Endothelial cell of umbilical vein (primary cell): ENCODE results near the gene LRRC42. TPM values are rescaled to one million over a fixed set of nuclear protein-coding genes. Genes with fewer than 3 reads are reported as not detected.

Source experiments
- BruUV-seq: library from RNA; stranded (reverse); fragments of 400-500 nt; replicated peaks from 2 replicates; lab custom pipeline; 2021; lab: Mats Ljungman, UMichigan
- CTCF ChIA-PET: fragments of 300-600, 350-600 bp; sonication (Branson Sonifier 250); formaldehyde crosslinking; loops from one replicate; lab custom pipeline; 2021; ENCODE audit warnings: antibody characterized with exemption, inconsistent platforms; lab: Charles Lee
- POLR2A ChIA-PET: fragments of 300-600, 350-600 bp; sonication (Branson Sonifier 250); formaldehyde crosslinking; loops from one replicate; lab custom pipeline; 2021; ENCODE audit warnings: antibody characterized with exemption, inconsistent platforms; lab: Charles Lee
- DNase-seq: peaks from one replicate; pipeline ENCODE4 v3.0.0-alpha.2; 2011; ENCODE audit warnings: low read depth, low spot score
- FAIRE-seq: peaks from 2 replicates; lab custom pipeline; 2011; peaks lifted over from hg19 to GRCh38; lab: Jason Lieb, UNC
- H2AFZ ChIP-seq: 2 replicates; pipeline ENCODE4 v1.6.0; 2012; ENCODE audit warnings: low read depth, low read length, control low read depth, inconsistent platforms
- H3K27ac ChIP-seq: 2 replicates; pipeline ENCODE4 v1.5.1; 2011; ENCODE audit warnings: low read depth, mild to moderate bottlenecking, control low read depth, low read length, moderate library complexity; ENCODE audit not compliant: insufficient read depth
- H3K27me3 ChIP-seq, 2 experiments: 2 replicates each; pipeline versions ENCODE4 v1.6.0 to v1.6.1; 2011; ENCODE audit warnings: low read length in 2 of 2, mixed read lengths in 1 of 2; ENCODE audit not compliant: control insufficient read depth in 2 of 2, insufficient read depth in 2 of 2
- H3K36me3 ChIP-seq, 2 experiments: 2 replicates in 1 of 2; 3 replicates in 1 of 2; pipeline ENCODE4 v1.5.1; 2011; ENCODE audit warnings: low read length in 2 of 2, mild to moderate bottlenecking in 1 of 2, moderate library complexity in 1 of 2; ENCODE audit not compliant: control insufficient read depth in 2 of 2, insufficient read depth in 2 of 2; ENCODE audit errors: extremely low read depth in 1 of 2
- H3K4me1 ChIP-seq: 3 replicates; pipeline ENCODE4 v1.5.1; 2011; ENCODE audit warnings: mild to moderate bottlenecking, low read length; ENCODE audit not compliant: control insufficient read depth, insufficient read depth; ENCODE audit errors: extremely low read depth
- H3K4me2 ChIP-seq: 2 replicates; pipeline ENCODE4 v1.6.1; 2011; ENCODE audit warnings: low read length, control low read depth, mixed read lengths; ENCODE audit not compliant: insufficient read depth
- H3K4me3 ChIP-seq, 3 experiments: fragments of 200-600 bp in 1 of 3; sonication (generic), shearing (Covaris generic) in 1 of 3; replicated peaks in 1 of 3; 2 replicates each; pipeline ENCODE4 v1.5.1; 2011 to 2016; ENCODE audit warnings: control low read depth in 3 of 3, low read length in 3 of 3, mild to moderate bottlenecking in 2 of 3, inconsistent platforms in 1 of 3, low read depth in 1 of 3, moderate library complexity in 1 of 3; ENCODE audit not compliant: insufficient read depth in 1 of 3
- H3K79me2 ChIP-seq: 2 replicates; pipeline ENCODE4 v1.6.0; 2012; ENCODE audit warnings: low read length, inconsistent platforms; ENCODE audit not compliant: control insufficient read depth, insufficient read depth
- H3K9ac ChIP-seq: replicated peaks from 2 replicates; pipeline ENCODE3; 2011; ENCODE audit warnings: low read length, control low read depth; ENCODE audit not compliant: insufficient read depth; ENCODE audit errors: extremely low read depth
- H3K9me1 ChIP-seq: replicated peaks from 3 replicates; pipeline ENCODE4 v1.6.0; 2011; ENCODE audit warnings: mild to moderate bottlenecking, low read length; ENCODE audit not compliant: control insufficient read depth, insufficient read depth; ENCODE audit errors: extremely low read depth
- H3K9me3 ChIP-seq: replicated peaks from 2 replicates; pipeline ENCODE4 v1.5.1; 2012; ENCODE audit warnings: low read length, inconsistent platforms; ENCODE audit not compliant: control insufficient read depth, insufficient read depth
- H4K20me1 ChIP-seq: replicated peaks from 2 replicates; pipeline ENCODE3; 2011; ENCODE audit warnings: mild to moderate bottlenecking, low read length; ENCODE audit not compliant: control insufficient read depth, insufficient read depth; ENCODE audit errors: extremely low read depth
- EZH2 ChIP-seq: IDR thresholded peaks from 2 replicates; pipeline ENCODE4 v1.6.1; 2012; ENCODE audit warnings: borderline replicate concordance, low read depth, mild to moderate bottlenecking, moderate library complexity, low read length, inconsistent platforms; ENCODE audit not compliant: severe bottlenecking
- FOS ChIP-seq: IDR thresholded peaks from 2 replicates; pipeline ENCODE4 v1.6.1; 2011; ENCODE audit warnings: mild to moderate bottlenecking, low read length, moderate library complexity, borderline replicate concordance; ENCODE audit not compliant: insufficient read depth
- GATA2 ChIP-seq: IDR thresholded peaks from 2 replicates; pipeline ENCODE4 v1.7.0; 2011; ENCODE audit warnings: low read depth, mild to moderate bottlenecking, moderate library complexity, mixed read lengths, low read length; ENCODE audit not compliant: insufficient read length, insufficient read depth
- JUN ChIP-seq: IDR thresholded peaks from 2 replicates; pipeline ENCODE4 v1.6.1; 2011; ENCODE audit warnings: borderline replicate concordance, low read depth; ENCODE audit not compliant: insufficient read length, insufficient read depth
- MYC ChIP-seq: IDR thresholded peaks from one replicate; pipeline ENCODE4 v1.6.1; 2011; ENCODE audit warnings: mild to moderate bottlenecking, low read depth, low read length
- POLR2A ChIP-seq: IDR thresholded peaks from 2 replicates; pipeline ENCODE4 v1.6.1; 2012; ENCODE audit warnings: low read depth, mild to moderate bottlenecking, control low read depth, low read length
- POLR2AphosphoS5 ChIP-seq: IDR thresholded peaks from 2 replicates; pipeline ENCODE4 v1.6.1; 2012; ENCODE audit warnings: low read depth, mild to moderate bottlenecking, control low read depth, low read length, moderate library complexity; ENCODE audit not compliant: insufficient read depth
- dilution Hi-C: fragments of 300-500 bp; cut with MboI; formaldehyde crosslinking; loops from one replicate; pipeline ENCODE4 v1.15.0; 2019; ENCODE audit warnings: low sequenced_read_pairs; ENCODE audit not compliant: extremely low pct_ligation_motif_present
- intact Hi-C: fragments of 100-400 bp; cut with micrococcal nuclease; formaldehyde crosslinking; loops from one replicate; pipeline ENCODE4 v1.10.0; 2022
- polyA plus RNA-seq, 4 experiments: library from polyadenylated mRNA; depleted of rRNA in 3 of 4; stranded (reverse) in 3 of 4; unstranded in 1 of 4; fragments of >200 nt; gene quantifications; 2 replicates each; pipeline versions ENCODE4 v1.2.1 to v1.2.3, GENCODE V29; 2011 to 2012; ENCODE audit warnings: missing spikeins in 1 of 4
- total RNA-seq: library from RNA; stranded (reverse); gene quantifications from 2 replicates; pipeline ENCODE4 v1.2.3, GENCODE V29; 2021
- TF ChIP-seq, protein P1 (sequence below): IDR thresholded peaks from 2 replicates; pipeline ENCODE4 v1.6.1; 2011; ENCODE audit not compliant: insufficient read depth, insufficient read length
- TF ChIP-seq, protein P2 (sequence below), 2 donors: IDR thresholded peaks; 1 replicate in 1 of 2; 2 replicates in 1 of 2; pipeline ENCODE4 v1.5.1; 2011; ENCODE audit warnings: low read length in 2 of 2, mild to moderate bottlenecking in 2 of 2, moderate library complexity in 2 of 2, control low read depth in 1 of 2, inconsistent platforms in 1 of 2, low read depth in 1 of 2; ENCODE audit not compliant: insufficient read depth in 1 of 2; ENCODE audit errors: extremely low read depth in 1 of 2

The LRRC42 gene
- total and polyA plus RNA-seq, 2 donors (not counting 3 experiments of a cell fraction or from before 2014, with no cell fraction given): 25.3 to 26.1 TPM

GRCh38 chr1:53909946-53910345 lies 36.2 kb upstream of the LRRC42 start:
- Histone ChIP-seq H4K20me1 (no peaks in the 10 kb centered on the region), H3K9me1 (no peaks in the 10 kb centered on the region), H3K4me3 (no peak overlapping the region), H3K9ac (no peak overlapping the region), H3K9me3 (no peaks in the 10 kb centered on the region), H3K4me1 (no peaks in the 10 kb centered on the region), H3K27me3 (no peaks in the 10 kb centered on the region), H3K36me3 (peaks cover 0 to 3% of the 10 kb centered on the region in 2 experiments), H3K4me2 (no peak overlapping the region), H3K27ac (no peak overlapping the region), H3K79me2 (no peaks in the 10 kb centered on the region), H2AFZ (no peak overlapping the region)
- ChIA-PET CTCF (interaction anchor here (1.1 to 1.2 kb wide), 2 partner anchors 12 to 31 kb away, joined by 3 to 5 read pairs; no protein-coding TSS in a partner anchor), POLR2A (no interaction called here)
- dilution Hi-C loops: no loop called here
- intact Hi-C loops: no loop called here
- BruUV-seq: no TSS peak
- TF ChIP-seq GATA2 (no peak), FOS (no peak), MYC (no peak), EZH2 (no peak), POLR2A (no peak), POLR2AphosphoS5 (no peak), JUN (no peak)
- TF ChIP-seq, protein P1, sequence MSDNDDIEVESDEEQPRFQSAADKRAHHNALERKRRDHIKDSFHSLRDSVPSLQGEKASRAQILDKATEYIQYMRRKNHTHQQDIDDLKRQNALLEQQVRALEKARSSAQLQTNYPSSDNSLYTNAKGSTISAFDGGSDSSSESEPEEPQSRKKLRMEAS: no peak
- TF ChIP-seq, protein P2, sequence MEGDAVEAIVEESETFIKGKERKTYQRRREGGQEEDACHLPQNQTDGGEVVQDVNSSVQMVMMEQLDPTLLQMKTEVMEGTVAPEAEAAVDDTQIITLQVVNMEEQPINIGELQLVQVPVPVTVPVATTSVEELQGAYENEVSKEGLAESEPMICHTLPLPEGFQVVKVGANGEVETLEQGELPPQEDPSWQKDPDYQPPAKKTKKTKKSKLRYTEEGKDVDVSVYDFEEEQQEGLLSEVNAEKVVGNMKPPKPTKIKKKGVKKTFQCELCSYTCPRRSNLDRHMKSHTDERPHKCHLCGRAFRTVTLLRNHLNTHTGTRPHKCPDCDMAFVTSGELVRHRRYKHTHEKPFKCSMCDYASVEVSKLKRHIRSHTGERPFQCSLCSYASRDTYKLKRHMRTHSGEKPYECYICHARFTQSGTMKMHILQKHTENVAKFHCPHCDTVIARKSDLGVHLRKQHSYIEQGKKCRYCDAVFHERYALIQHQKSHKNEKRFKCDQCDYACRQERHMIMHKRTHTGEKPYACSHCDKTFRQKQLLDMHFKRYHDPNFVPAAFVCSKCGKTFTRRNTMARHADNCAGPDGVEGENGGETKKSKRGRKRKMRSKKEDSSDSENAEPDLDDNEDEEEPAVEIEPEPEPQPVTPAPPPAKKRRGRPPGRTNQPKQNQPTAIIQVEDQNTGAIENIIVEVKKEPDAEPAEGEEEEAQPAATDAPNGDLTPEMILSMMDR (IDR thresholded peaks at IDR 0.05; ENCODE audit: extremely low read depth in 1 of 2, insufficient read depth in 1 of 2, low read depth in 1 of 2, low read length in 2 of 2): no peak
- no peak for FAIRE-seq
- DNase-seq: no peak
